ENCODE data around the gene MTRF1.

MTRF1 gene

DNA sequence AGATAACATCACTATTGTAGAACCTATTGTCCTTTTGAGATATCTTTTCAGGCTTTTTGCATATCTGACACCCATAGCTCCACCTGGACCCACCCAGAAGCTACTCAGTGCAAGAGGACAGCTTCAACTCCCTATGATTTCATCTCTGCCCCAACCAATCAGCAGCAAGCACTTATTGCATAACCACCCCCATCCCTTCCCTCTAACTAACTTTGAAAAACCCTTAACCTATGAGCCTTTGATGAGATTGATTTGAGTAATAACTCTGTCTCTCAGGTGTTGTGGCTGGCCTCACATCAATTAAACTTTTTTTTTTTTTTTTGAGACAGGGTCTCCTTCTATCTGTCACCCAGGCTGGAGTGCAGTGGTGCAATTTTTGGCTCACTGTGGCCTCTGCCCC lies 13.4 kb upstream of the MTRF1 start:
- Histone ChIP-seq H3K27ac (ENCODE audit: low read length, poor library complexity, severe bottlenecking) (no peak overlapping the region), H3K9me3 (ENCODE audit: control insufficient read depth, low read length) (no peaks in the 10 kb centered on the region), H3K14ac (ENCODE audit: low read length in 2 of 2) (no peak overlapping the region), H3K79me1 (replicated peaks; ENCODE audit: low read length, poor library complexity, severe bottlenecking) (no peaks in the 10 kb centered on the region), H2AFZ (ENCODE audit: low read depth, low read length) (no peak overlapping the region), H2BK5ac (ENCODE audit: low read depth, low read length, poor library complexity, severe bottlenecking) (no peak overlapping the region), H2BK120ac (ENCODE audit: low read depth, low read length) (no peak overlapping the region), H3K9ac (ENCODE audit: low read length) (no peak overlapping the region), H3K4ac (ENCODE audit: low read depth in 1 of 2, low read length in 2 of 2) (no peak overlapping the region), H3K4me3 (ENCODE audit: insufficient read depth in 1 of 2, low read depth in 1 of 2, low read length in 2 of 2) (no peak overlapping the region), H3K23ac (ENCODE audit: low read length in 2 of 2) (no peak overlapping the region), H3K36me3 (ENCODE audit: control insufficient read depth in 1 of 2, insufficient read depth in 2 of 2, low read depth in 1 of 2, low read length in 2 of 2) (no peaks in the 10 kb centered on the region), H3K18ac (ENCODE audit: low read depth in 1 of 2, low read length in 2 of 2) (no peak overlapping the region), H3K4me1 (ENCODE audit: control insufficient read depth, insufficient read depth, low read depth, low read length) (no peaks in the 10 kb centered on the region), H2BK12ac (ENCODE audit: low read length in 2 of 2) (no peak overlapping the region), H3K27me3 (ENCODE audit: control insufficient read depth in 1 of 2, insufficient read depth in 1 of 2, low read length in 2 of 2) (no peaks in the 10 kb centered on the region), H3K4me2 (ENCODE audit: low read length, poor library complexity, severe bottlenecking) (no peak overlapping the region), H4K91ac (ENCODE audit: low read length) (no peak overlapping the region), H4K8ac (ENCODE audit: low read length) (no peak overlapping the region), H2AK5ac (ENCODE audit: low read length, severe bottlenecking) (no peak overlapping the region), H2BK15ac (ENCODE audit: low read depth, poor library complexity, severe bottlenecking) (no peak overlapping the region)
- DNase-seq: no peak

DNA sequence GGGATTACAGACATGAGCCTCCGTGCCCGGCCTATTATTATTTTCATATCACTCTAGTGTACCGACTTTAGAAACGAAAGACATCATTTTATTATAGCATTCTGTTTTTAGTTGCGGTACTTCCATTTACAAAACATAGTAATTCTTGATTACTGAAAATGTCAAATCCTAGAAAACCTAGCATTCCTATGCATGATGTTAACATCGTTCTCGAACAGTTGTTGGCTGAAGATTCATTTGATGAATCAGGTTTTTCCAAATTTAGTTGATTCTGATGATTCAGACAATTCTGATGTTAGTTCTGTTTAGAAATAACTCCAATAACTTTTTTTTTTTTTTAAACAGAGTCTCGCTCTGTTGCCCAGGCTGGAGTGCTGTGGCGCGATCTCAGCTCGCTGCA lies 11.5 kb upstream of the MTRF1 start:
- H3K4me3 ChIP-seq (ENCODE audit: insufficient read depth in 1 of 2, low read depth in 1 of 2, low read length in 2 of 2): no peak overlapping the region
- H4K8ac ChIP-seq (ENCODE audit: low read length): no peak overlapping the region
- H3K27ac ChIP-seq (ENCODE audit: low read length, poor library complexity, severe bottlenecking): no peak overlapping the region
- H3K23ac ChIP-seq (ENCODE audit: low read length in 2 of 2): no peak overlapping the region
- WGBS: 91% methylated on average over 9 of the region's 11 CpGs
- no peak for DNase-seq
- no peaks in the 10 kb centered on the region for H3K27me3 ChIP-seq (ENCODE audit: control insufficient read depth in 1 of 2, insufficient read depth in 1 of 2, low read length in 2 of 2)
- H3K4me1 ChIP-seq (ENCODE audit: control insufficient read depth, insufficient read depth, low read depth, low read length): no peaks in the 10 kb centered on the region
- no peak overlapping the region for H3K9ac ChIP-seq (ENCODE audit: low read length)
- no peak overlapping the region for H2AK5ac ChIP-seq (ENCODE audit: low read length, severe bottlenecking)
- no peak overlapping the region for H3K4me2 ChIP-seq (ENCODE audit: low read length, poor library complexity, severe bottlenecking)
- no peak overlapping the region for H2BK12ac ChIP-seq (ENCODE audit: low read length in 2 of 2)
- H3K79me1 ChIP-seq (replicated peaks; ENCODE audit: low read length, poor library complexity, severe bottlenecking): no peaks in the 10 kb centered on the region
- no peaks in the 10 kb centered on the region for H3K36me3 ChIP-seq (ENCODE audit: control insufficient read depth in 1 of 2, insufficient read depth in 2 of 2, low read depth in 1 of 2, low read length in 2 of 2)
- no peak overlapping the region for H3K14ac ChIP-seq (ENCODE audit: low read length in 2 of 2)
- H3K4ac ChIP-seq (ENCODE audit: low read depth in 1 of 2, low read length in 2 of 2): no peak overlapping the region
- no peak overlapping the region for H2BK120ac ChIP-seq (ENCODE audit: low read depth, low read length)
- no peak overlapping the region for H3K18ac ChIP-seq (ENCODE audit: low read depth in 1 of 2, low read length in 2 of 2)
- peaks cover 3% of the 10 kb centered on the region for H3K9me3 ChIP-seq (ENCODE audit: control insufficient read depth, low read length)
- no peak overlapping the region for H2AFZ ChIP-seq (ENCODE audit: low read depth, low read length)
- H2BK15ac ChIP-seq (ENCODE audit: low read depth, poor library complexity, severe bottlenecking): no peak overlapping the region
- H2BK5ac ChIP-seq (ENCODE audit: low read depth, low read length, poor library complexity, severe bottlenecking): no peak overlapping the region
- H4K91ac ChIP-seq (ENCODE audit: low read length): no peak overlapping the region

DNA sequence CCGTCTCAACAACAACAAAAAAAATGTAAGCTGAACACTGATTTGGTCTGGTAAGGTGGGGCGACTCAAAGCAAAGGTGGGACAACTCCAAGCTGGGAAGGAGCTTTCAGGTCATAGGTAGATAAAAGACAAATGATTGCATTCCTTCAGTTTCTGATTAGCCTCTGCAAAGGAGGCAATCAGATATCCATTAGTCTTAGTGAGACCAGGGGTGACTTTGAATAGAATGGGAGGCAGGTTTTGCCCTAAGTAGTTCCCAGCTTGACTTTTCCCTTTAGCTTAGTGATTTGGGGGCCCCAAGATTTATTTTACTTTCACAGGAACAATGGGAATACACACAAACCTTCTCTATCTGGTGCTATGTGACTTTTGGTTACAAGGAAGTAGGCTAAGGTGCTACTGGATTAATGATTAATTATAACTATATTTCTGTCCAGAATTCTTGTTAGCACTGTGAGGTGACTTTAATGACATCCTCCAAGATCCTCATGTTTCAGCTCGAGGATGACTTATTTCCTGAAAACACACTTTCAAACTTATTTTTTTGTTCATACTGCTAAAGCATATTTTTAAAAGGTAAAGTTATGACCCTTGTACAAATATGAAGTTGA lies 10.6 kb upstream of the MTRF1 start:
- Histone ChIP-seq H2BK15ac (ENCODE audit: low read depth, poor library complexity, severe bottlenecking) (no peak overlapping the region), H3K27ac (ENCODE audit: low read length, poor library complexity, severe bottlenecking) (no peak overlapping the region), H3K4me1 (ENCODE audit: control insufficient read depth, insufficient read depth, low read depth, low read length) (no peaks in the 10 kb centered on the region), H2BK120ac (ENCODE audit: low read depth, low read length) (no peak overlapping the region), H4K8ac (ENCODE audit: low read length) (no peak overlapping the region), H3K18ac (ENCODE audit: low read depth in 1 of 2, low read length in 2 of 2) (no peak overlapping the region), H2AFZ (ENCODE audit: low read depth, low read length) (no peak overlapping the region), H3K9me3 (ENCODE audit: control insufficient read depth, low read length) (peaks cover 3% of the 10 kb centered on the region), H3K4me3 (ENCODE audit: insufficient read depth in 1 of 2, low read depth in 1 of 2, low read length in 2 of 2) (no peak overlapping the region), H3K4ac (ENCODE audit: low read depth in 1 of 2, low read length in 2 of 2) (no peak overlapping the region), H4K91ac (ENCODE audit: low read length) (no peak overlapping the region), H3K27me3 (ENCODE audit: control insufficient read depth in 1 of 2, insufficient read depth in 1 of 2, low read length in 2 of 2) (no peaks in the 10 kb centered on the region), H3K79me1 (replicated peaks; ENCODE audit: low read length, poor library complexity, severe bottlenecking) (no peaks in the 10 kb centered on the region), H3K9ac (ENCODE audit: low read length) (no peak overlapping the region), H2BK12ac (ENCODE audit: low read length in 2 of 2) (no peak overlapping the region), H3K14ac (ENCODE audit: low read length in 2 of 2) (no peak overlapping the region), H3K23ac (ENCODE audit: low read length in 2 of 2) (no peak overlapping the region), H3K36me3 (ENCODE audit: control insufficient read depth in 1 of 2, insufficient read depth in 2 of 2, low read depth in 1 of 2, low read length in 2 of 2) (no peaks in the 10 kb centered on the region), H3K4me2 (ENCODE audit: low read length, poor library complexity, severe bottlenecking) (no peak overlapping the region), H2AK5ac (ENCODE audit: low read length, severe bottlenecking) (no peak overlapping the region), H2BK5ac (ENCODE audit: low read depth, low read length, poor library complexity, severe bottlenecking) (no peak overlapping the region)
- no peak for DNase-seq
- WGBS: 83% methylated on average over 3 of the region's 3 CpGs

DNA sequence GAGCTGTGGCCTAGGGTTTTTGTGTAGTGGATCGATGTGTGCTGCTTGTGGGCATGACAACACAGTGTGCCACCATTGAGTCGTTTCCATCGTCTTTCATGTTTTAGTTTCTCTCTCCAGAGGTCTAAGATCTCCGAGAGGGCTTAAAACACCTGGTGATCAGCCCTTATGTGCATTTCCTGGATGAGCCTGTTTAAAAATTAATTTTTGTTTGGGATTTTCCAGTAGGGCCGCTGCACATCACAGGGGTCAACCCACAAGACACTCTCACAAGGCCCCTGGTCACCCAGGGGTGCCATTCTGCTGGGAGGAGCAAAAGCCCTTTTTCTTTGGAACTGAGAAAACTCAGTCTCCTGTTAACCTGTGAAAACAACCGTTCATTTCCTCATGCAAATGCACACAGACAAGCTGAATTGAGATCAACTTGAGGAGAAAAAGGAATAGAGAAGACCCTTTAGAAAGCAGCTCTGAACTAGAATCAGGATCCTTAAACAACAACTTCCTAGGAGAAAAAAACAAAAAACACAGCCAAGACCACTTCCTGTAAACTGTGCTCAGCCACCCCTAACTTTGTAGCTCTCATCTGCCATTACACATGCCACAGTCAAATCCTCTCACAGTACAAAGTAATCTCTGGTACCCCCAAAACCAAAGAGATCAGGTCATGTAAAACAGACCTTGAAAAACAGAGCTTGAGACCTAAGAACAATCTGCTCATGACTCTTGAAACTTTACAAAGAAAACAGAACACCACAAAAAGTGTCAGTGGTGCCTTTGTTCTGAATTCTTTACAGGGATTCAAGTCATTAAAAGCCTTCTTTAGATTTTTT lies 8.3 kb upstream of the MTRF1 start:
- no peaks in the 10 kb centered on the region for H3K79me1 ChIP-seq (replicated peaks; ENCODE audit: low read length, poor library complexity, severe bottlenecking)
- no peak for DNase-seq
- WGBS: 81% methylated on average over 6 of the region's 6 CpGs
- H4K8ac ChIP-seq (ENCODE audit: low read length): no peak overlapping the region
- H3K27me3 ChIP-seq (ENCODE audit: control insufficient read depth in 1 of 2, insufficient read depth in 1 of 2, low read length in 2 of 2): no peaks in the 10 kb centered on the region
- no peak overlapping the region for H3K4me2 ChIP-seq (ENCODE audit: low read length, poor library complexity, severe bottlenecking)
- H3K4ac ChIP-seq (ENCODE audit: low read depth in 1 of 2, low read length in 2 of 2): no peak overlapping the region
- H2AFZ ChIP-seq (ENCODE audit: low read depth, low read length): no peak overlapping the region
- no peak overlapping the region for H3K14ac ChIP-seq (ENCODE audit: low read length in 2 of 2)
- H3K4me3 ChIP-seq (ENCODE audit: insufficient read depth in 1 of 2, low read depth in 1 of 2, low read length in 2 of 2): no peak overlapping the region
- H2BK12ac ChIP-seq (ENCODE audit: low read length in 2 of 2): no peak overlapping the region
- H3K18ac ChIP-seq (ENCODE audit: low read depth in 1 of 2, low read length in 2 of 2): no peak overlapping the region
- no peak overlapping the region for H3K27ac ChIP-seq (ENCODE audit: low read length, poor library complexity, severe bottlenecking)
- no peak overlapping the region for H3K9ac ChIP-seq (ENCODE audit: low read length)
- no peak overlapping the region for H2AK5ac ChIP-seq (ENCODE audit: low read length, severe bottlenecking)
- no peak overlapping the region for H2BK5ac ChIP-seq (ENCODE audit: low read depth, low read length, poor library complexity, severe bottlenecking)
- no peak overlapping the region for H2BK15ac ChIP-seq (ENCODE audit: low read depth, poor library complexity, severe bottlenecking)
- peaks cover 14% of the 10 kb centered on the region for H3K9me3 ChIP-seq (ENCODE audit: control insufficient read depth, low read length)
- no peak overlapping the region for H4K91ac ChIP-seq (ENCODE audit: low read length)
- H2BK120ac ChIP-seq (ENCODE audit: low read depth, low read length): no peak overlapping the region
- H3K23ac ChIP-seq (ENCODE audit: low read length in 2 of 2): no peak overlapping the region
- no peaks in the 10 kb centered on the region for H3K4me1 ChIP-seq (ENCODE audit: control insufficient read depth, insufficient read depth, low read depth, low read length)
- H3K36me3 ChIP-seq (ENCODE audit: control insufficient read depth in 1 of 2, insufficient read depth in 2 of 2, low read depth in 1 of 2, low read length in 2 of 2): no peaks in the 10 kb centered on the region
